Endothelial cell of hepatic sinusoid (primary cell): ENCODE results near the gene MORC1.

ENCODE experiments used
- in situ Hi-C: cut with HindIII; loops from 2 replicates; pipeline ENCODE4 v1.10.0; 2017; ENCODE audit warnings: low sequenced_read_pairs

MORC1 gene

GRCh38 chr3:109035082-109035481 is 82.9 kb downstream of the MORC1 start:
- in situ Hi-C loops = no loop called here

GRCh38 chr3:109033000-109033660 is 84.8 kb downstream of the MORC1 start:
- in situ Hi-C loops = no loop called here

GRCh38 chr3:109028753-109029152 is 89.2 kb downstream of the MORC1 start:
- in situ Hi-C loops = no loop called here

GRCh38 chr3:109026821-109027220 is 91.1 kb downstream of the MORC1 start:
- in situ Hi-C loops = no loop called here

- in situ Hi-C loops = no loop called here
Measured at GRCh38 chr3:109025896-109026295, 92.0 kb downstream of the MORC1 start.

GRCh38 chr3:109023656-109024254 is 94.2 kb downstream of the MORC1 start:
- in situ Hi-C loops = no loop called here

GRCh38 chr3:109023167-109023566 is 94.8 kb downstream of the MORC1 start:
- in situ Hi-C loops = no loop called here

- in situ Hi-C loops = no loop called here
Measured at GRCh38 chr3:109021556-109021955, 96.4 kb downstream of the MORC1 start.

GRCh38 chr3:109018828-109019227 is 99.1 kb downstream of the MORC1 start:
- in situ Hi-C loops = no loop called here

- in situ Hi-C loops = no loop called here
Measured at GRCh38 chr3:109005443-109005842, 112.5 kb downstream of the MORC1 start.

GRCh38 chr3:108998436-108998835 is 119.5 kb downstream of the MORC1 start:
- in situ Hi-C loops = no loop called here

- in situ Hi-C loops = no loop called here
Measured at GRCh38 chr3:108985844-108986243, 132.1 kb downstream of the MORC1 start.

GRCh38 chr3:108983051-108983450 is 134.9 kb downstream of the MORC1 start:
- in situ Hi-C loops = no loop called here

- in situ Hi-C loops = no loop called here
Measured at GRCh38 chr3:108976058-108976457, 141.9 kb downstream of the MORC1 start.

- in situ Hi-C loops = no loop called here
Measured at GRCh38 chr3:108973019-108973418, 144.9 kb downstream of the MORC1 start.

GRCh38 chr3:108972482-108972881 is 145.5 kb downstream of the MORC1 start:
- in situ Hi-C loops = no loop called here

GRCh38 chr3:108970561-108970960 is 147.4 kb downstream of the MORC1 start:
- in situ Hi-C loops = no loop called here

- in situ Hi-C loops = no loop called here
Measured at GRCh38 chr3:108966773-108967172, 151.2 kb downstream of the MORC1 start.

- in situ Hi-C loops = no loop called here
Measured at GRCh38 chr3:108959017-108959416, 158.9 kb downstream of the MORC1 start.

- in situ Hi-C loops = no loop called here
Measured at GRCh38 chr3:108953700-108954099, 164.2 kb downstream of the MORC1 start, which contains the start of gene GUCA1C. Gene GUCA1C, minus strand, starts transcription at chr3:108953879. Its CDS starts 117 bp downstream, at chr3:108953762.

- in situ Hi-C loops = no loop called here
Measured at GRCh38 chr3:108953210-108953609, 164.7 kb downstream of the MORC1 start.

- in situ Hi-C loops = no loop called here
Measured at GRCh38 chr3:108951820-108952501, 166.0 kb downstream of the MORC1 start.
